IMR-90 (cell line): ENCODE measurements around the gene SEPTIN2. TPM values are rescaled to one million over a fixed set of nuclear protein-coding genes. Genes with fewer than 3 reads are reported as not detected.

Experiments
- ATAC-seq: fragments of 200-7000 bp; cut with Tn5 transposase; 2 replicates; pipeline ENCODE4 v1.9.1; 2020; ENCODE audit warnings: low read depth, mild to moderate bottlenecking, moderate library complexity
- BruUV-seq: library from RNA; stranded (reverse); fragments of 400-500 nt; replicated peaks from 2 replicates; lab custom pipeline; 2021; lab: Mats Ljungman, UMichigan
- CTCF ChIA-PET: fragments of 300-600 bp; formaldehyde crosslinking; extraction: SDS; loops from one replicate; lab custom pipeline; 2021; ENCODE audit warnings: antibody characterized with exemption; lab: Yijun Ruan, JAX
- POLR2A ChIA-PET: fragments of 300-600 bp; sonication (Branson Sonifier 250); formaldehyde crosslinking; loops from one replicate; lab custom pipeline; 2022; ENCODE audit warnings: antibody characterized with exemption; ENCODE audit not compliant: unreplicated experiment; lab: Charles Lee
- DNase-seq: peaks from one replicate; pipeline ENCODE4 v3.0.0; 2013
- H2AFZ ChIP-seq: replicated peaks from 2 replicates; pipeline ENCODE3; 2013; ENCODE audit warnings: low read length, mild to moderate bottlenecking; ENCODE audit not compliant: poor library complexity
- H2AK5ac ChIP-seq: 2 replicates; pipeline ENCODE4 v1.6.1; 2013; ENCODE audit warnings: low read depth, low read length, inconsistent platforms
- H2AK9ac ChIP-seq: replicated peaks from 2 replicates; pipeline ENCODE3; 2013; ENCODE audit warnings: mild to moderate bottlenecking, low read depth, low read length, moderate library complexity; ENCODE audit not compliant: poor library complexity
- H2BK120ac ChIP-seq: 2 replicates; pipeline ENCODE4 v1.6.1; 2013; ENCODE audit warnings: low read depth, low read length, inconsistent platforms
- H2BK15ac ChIP-seq: 3 replicates; pipeline ENCODE4 v1.6.1; 2013; ENCODE audit warnings: low read depth, low read length, inconsistent platforms
- H2BK20ac ChIP-seq: 2 replicates; pipeline ENCODE4 v1.6.1; 2013; ENCODE audit warnings: low read depth, mild to moderate bottlenecking, inconsistent platforms, low read length, moderate library complexity
- H2BK5ac ChIP-seq: 2 replicates; pipeline ENCODE4 v1.6.1; 2013; ENCODE audit warnings: mild to moderate bottlenecking, low read depth, low read length, inconsistent platforms; ENCODE audit not compliant: poor library complexity, severe bottlenecking
- H3K14ac ChIP-seq: replicated peaks from 2 replicates; pipeline ENCODE4 v1.6.1; 2013; ENCODE audit warnings: low read depth, low read length, inconsistent platforms
- H3K18ac ChIP-seq: 2 replicates; pipeline ENCODE4 v1.6.1; 2013; ENCODE audit warnings: low read depth, low read length, control low read depth
- H3K23ac ChIP-seq: 2 replicates; pipeline ENCODE4 v1.6.1; 2013; ENCODE audit warnings: low read depth, low read length, inconsistent platforms
- H3K27ac ChIP-seq: 2 replicates; pipeline ENCODE4 v1.5.1; 2013; ENCODE audit warnings: mild to moderate bottlenecking, control low read depth, low read length; ENCODE audit not compliant: insufficient read depth
- H3K27me3 ChIP-seq: 2 replicates; pipeline ENCODE4 v1.6.1; 2013; ENCODE audit warnings: low read length; ENCODE audit not compliant: control insufficient read depth, insufficient read depth
- H3K36me3 ChIP-seq: 2 replicates; pipeline ENCODE4 v1.6.1; 2013; ENCODE audit warnings: low read length, mixed read lengths; ENCODE audit not compliant: control insufficient read depth, insufficient read depth
- H3K4ac ChIP-seq: 2 replicates; pipeline ENCODE4 v1.6.1; 2013; ENCODE audit warnings: low read depth, low read length, inconsistent platforms
- H3K4me1 ChIP-seq: 2 replicates; pipeline ENCODE4 v1.6.1; 2013; ENCODE audit warnings: low read length, mixed read lengths; ENCODE audit not compliant: control insufficient read depth, insufficient read depth
- H3K4me2 ChIP-seq: 2 replicates; pipeline ENCODE4 v1.6.1; 2013; ENCODE audit warnings: low read depth, mild to moderate bottlenecking, control low read depth, low read length, moderate library complexity
- H3K4me3 ChIP-seq: 2 replicates; pipeline ENCODE4 v1.5.1; 2013; ENCODE audit warnings: low read depth, mild to moderate bottlenecking, control low read depth, low read length, moderate library complexity; ENCODE audit not compliant: insufficient read depth
- H3K56ac ChIP-seq: 2 replicates; pipeline ENCODE4 v1.6.1; 2013; ENCODE audit warnings: low read length, inconsistent platforms; ENCODE audit not compliant: insufficient read depth; ENCODE audit errors: extremely low read depth
- H3K79me1 ChIP-seq, 2 experiments: 2 replicates each; pipeline ENCODE4 v1.6.1; 2013; ENCODE audit warnings: low read length in 2 of 2, inconsistent platforms in 1 of 2, low read depth in 1 of 2
- H3K9ac ChIP-seq: 2 replicates; pipeline ENCODE4 v1.6.1; 2013; ENCODE audit warnings: low read depth, low read length, control low read depth
- H3K9me1 ChIP-seq: 2 replicates; pipeline ENCODE4 v1.6.1; 2013; ENCODE audit warnings: low read length, inconsistent platforms; ENCODE audit not compliant: insufficient read depth
- H3K9me3 ChIP-seq: 2 replicates; pipeline ENCODE4 v1.6.1; 2013; ENCODE audit warnings: low read length; ENCODE audit not compliant: control insufficient read depth, insufficient read depth
- H4K20me1 ChIP-seq: 2 replicates; pipeline ENCODE4 v1.6.1; 2013; ENCODE audit warnings: low read length, inconsistent platforms; ENCODE audit not compliant: insufficient read depth
- H4K5ac ChIP-seq: 2 replicates; pipeline ENCODE4 v1.6.1; 2013; ENCODE audit warnings: mild to moderate bottlenecking, low read depth, low read length, control low read depth
- H4K8ac ChIP-seq, 2 experiments: 2 replicates each; pipeline ENCODE4 v1.6.1; 2013; ENCODE audit warnings: low read depth in 2 of 2, low read length in 2 of 2, control low read depth in 1 of 2, inconsistent platforms in 1 of 2
- H4K91ac ChIP-seq: 2 replicates; pipeline ENCODE4 v1.6.1; 2013; ENCODE audit warnings: low read depth, low read length, inconsistent platforms; ENCODE audit not compliant: insufficient read depth
- BHLHE40 ChIP-seq: fragments of 150-350 bp; IDR thresholded peaks from 2 replicates; pipeline ENCODE4 v1.6.1; 2016; ENCODE audit warnings: mild to moderate bottlenecking, low read depth, low read length
- CEBPB ChIP-seq: IDR thresholded peaks from 2 replicates; pipeline ENCODE4 v1.6.1; 2012; ENCODE audit warnings: low read depth, low read length, improper control_type of control experiment
- CHD1 ChIP-seq: IDR thresholded peaks from 2 replicates; pipeline ENCODE4 v1.6.1; 2012; ENCODE audit warnings: low read depth, low read length, improper control_type of control experiment
- FOS ChIP-seq: fragments of 150-350 bp; IDR thresholded peaks from 2 replicates; pipeline ENCODE4 v1.6.1; 2016; ENCODE audit warnings: low read depth, low read length
- MAFK ChIP-seq: IDR thresholded peaks from 2 replicates; pipeline ENCODE4 v1.6.1; 2012; ENCODE audit warnings: low read depth, low read length, improper control_type of control experiment
- MAZ ChIP-seq: IDR thresholded peaks from 2 replicates; pipeline ENCODE4 v1.6.1; 2012; ENCODE audit warnings: low read depth, mild to moderate bottlenecking, low read length, improper control_type of control experiment, moderate library complexity, borderline replicate concordance
- MXI1 ChIP-seq: IDR thresholded peaks from 2 replicates; pipeline ENCODE4 v1.6.1; 2012; ENCODE audit warnings: low read depth, mild to moderate bottlenecking, low read length, moderate library complexity, borderline replicate concordance
- NFE2L2 ChIP-seq: fragments of 150-350 bp; IDR thresholded peaks from 2 replicates; pipeline ENCODE4 v1.6.1; 2016; ENCODE audit warnings: low read depth, mild to moderate bottlenecking, low read length
- POLR2A ChIP-seq: IDR thresholded peaks from 2 replicates; pipeline ENCODE4 v1.6.1; 2012; ENCODE audit warnings: mild to moderate bottlenecking, low read depth, low read length
- RAD21 ChIP-seq: IDR thresholded peaks from 2 replicates; pipeline ENCODE4 v1.6.1; 2012; ENCODE audit warnings: low read length, improper control_type of control experiment
- RCOR1 ChIP-seq: IDR thresholded peaks from 2 replicates; pipeline ENCODE4 v1.6.1; 2012; ENCODE audit warnings: mild to moderate bottlenecking, low read length, improper control_type of control experiment; ENCODE audit not compliant: insufficient replicate concordance
- RFX5 ChIP-seq: IDR thresholded peaks from 2 replicates; pipeline ENCODE4 v1.8.0; 2012; ENCODE audit warnings: low read depth, mild to moderate bottlenecking, low read length, moderate library complexity
- SMC3 ChIP-seq: fragments of 150-350 bp; IDR thresholded peaks from 2 replicates; pipeline ENCODE4 v1.6.1; 2016; ENCODE audit warnings: low read depth, mild to moderate bottlenecking, antibody characterized with exemption, low read length, moderate library complexity
- USF2 ChIP-seq: fragments of 150-350 bp; IDR thresholded peaks from 2 replicates; pipeline ENCODE4 v1.6.1; 2017; ENCODE audit warnings: mild to moderate bottlenecking, antibody characterized with exemption, low read length, low read depth
- WGBS, 2 experiments: methylation state at CpG; one replicate each; pipeline versions ENCODE4 v1.1.5 to v1.1.7; 2013; ENCODE audit warnings: missing lambda C conversion rate in 2 of 2; ENCODE audit not compliant: insufficient read length in 1 of 2; ENCODE audit errors: extremely low coverage in 2 of 2; 5-methylcytosine and 5-hydroxymethylcytosine counted together
- dilution Hi-C: fragments of 300-500 bp; cut with HindIII; formaldehyde crosslinking; loops from one replicate; pipeline ENCODE4 v1.14.3; 2018; ENCODE audit warnings: low sequenced_read_pairs; ENCODE audit not compliant: unreplicated experiment
- in situ Hi-C: fragments of 300-500 bp; cut with MboI; formaldehyde crosslinking; loops from 3 replicates; pipeline ENCODE4 v1.14.3; 2019; ENCODE audit warnings: low sequenced_read_pairs, inconsistent platforms, mixed read lengths
- intact Hi-C: fragments of 100-400 bp; cut with micrococcal nuclease; formaldehyde crosslinking; loops from 2 replicates; pipeline ENCODE4 v1.10.0; 2022
- polyA plus RNA-seq, 3 experiments: library from polyadenylated mRNA; depleted of rRNA; stranded (reverse); fragments of >200 nt; gene quantifications; 2 replicates each; pipeline ENCODE4 v1.2.3, GENCODE V29; 2012; ENCODE audit warnings: low replicate concordance in 1 of 3
- total RNA-seq: library from RNA; depleted of rRNA; stranded (reverse); fragments of >200 nt; gene quantifications from 2 replicates; pipeline ENCODE4 v1.2.3, GENCODE V29; 2012
- TF ChIP-seq, protein P1 (sequence below): fragments of 150-350 bp; IDR thresholded peaks from 2 replicates; pipeline ENCODE4 v1.6.1; 2016; ENCODE audit warnings: low read depth, mild to moderate bottlenecking, low read length, moderate library complexity, borderline replicate concordance
- TF ChIP-seq, protein P2 (sequence below): conservative IDR thresholded peaks from 2 replicates; pipeline ENCODE4 v1.5.1; 2012; ENCODE audit warnings: mild to moderate bottlenecking, low read depth, low read length, improper control_type of control experiment

Gene SEPTIN2
- total and polyA plus RNA-seq, 2 of the 4 experiments (the other 2 are of a cell fraction) = 420 to 504 TPM

- no peak overlapping the region for H2BK15ac ChIP-seq
- no peak overlapping the region for H4K91ac ChIP-seq
- ATAC-seq = no peak
- H3K56ac ChIP-seq = no peak overlapping the region
- POLR2A ChIA-PET = no interaction called here
- no peaks in the 10 kb centered on the region for H3K9me3 ChIP-seq
- H4K20me1 ChIP-seq = peaks cover 6% of the 10 kb centered on the region; the same call in 1 of the 2 replicates
- no peak overlapping the region for H3K27ac ChIP-seq
- H3K36me3 ChIP-seq = 0 out of 2 replicates have a peak, but pooled peaks cover under 1% of the 10 kb centered on the region
- no peak overlapping the region for H3K18ac ChIP-seq
- in situ Hi-C loops = no loop called here
- peaks cover 4% of the 10 kb centered on the region; the same call in 1 of the 2 replicates for H3K4me1 ChIP-seq
- DNase-seq = no peak
- no peak overlapping the region for H2BK20ac ChIP-seq
- WGBS, 2 experiments = no CpG with 5 or more reads among the region's 2 CpGs
- no peak overlapping the region for H2BK120ac ChIP-seq
- H3K9me1 ChIP-seq = peaks cover 3% of the 10 kb centered on the region; the same call in 1 of the 2 replicates
- no peak overlapping the region for H4K5ac ChIP-seq
- H3K9ac ChIP-seq = no peak overlapping the region
- no TSS peak for BruUV-seq
- TF ChIP-seq, protein P1, sequence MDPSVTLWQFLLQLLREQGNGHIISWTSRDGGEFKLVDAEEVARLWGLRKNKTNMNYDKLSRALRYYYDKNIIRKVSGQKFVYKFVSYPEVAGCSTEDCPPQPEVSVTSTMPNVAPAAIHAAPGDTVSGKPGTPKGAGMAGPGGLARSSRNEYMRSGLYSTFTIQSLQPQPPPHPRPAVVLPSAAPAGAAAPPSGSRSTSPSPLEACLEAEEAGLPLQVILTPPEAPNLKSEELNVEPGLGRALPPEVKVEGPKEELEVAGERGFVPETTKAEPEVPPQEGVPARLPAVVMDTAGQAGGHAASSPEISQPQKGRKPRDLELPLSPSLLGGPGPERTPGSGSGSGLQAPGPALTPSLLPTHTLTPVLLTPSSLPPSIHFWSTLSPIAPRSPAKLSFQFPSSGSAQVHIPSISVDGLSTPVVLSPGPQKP = no peak
- TF ChIP-seq RFX5 (no peak), SMC3 (no peak), POLR2A (no peak), BHLHE40 (no peak), MAZ (no peak), MAFK (no peak), RAD21 (no peak), RCOR1 (no peak), CHD1 (no peak), FOS (no peak), NFE2L2 (no peak), MXI1 (no peak), USF2 (no peak), CEBPB (no peak)
- TF ChIP-seq, protein P2, sequence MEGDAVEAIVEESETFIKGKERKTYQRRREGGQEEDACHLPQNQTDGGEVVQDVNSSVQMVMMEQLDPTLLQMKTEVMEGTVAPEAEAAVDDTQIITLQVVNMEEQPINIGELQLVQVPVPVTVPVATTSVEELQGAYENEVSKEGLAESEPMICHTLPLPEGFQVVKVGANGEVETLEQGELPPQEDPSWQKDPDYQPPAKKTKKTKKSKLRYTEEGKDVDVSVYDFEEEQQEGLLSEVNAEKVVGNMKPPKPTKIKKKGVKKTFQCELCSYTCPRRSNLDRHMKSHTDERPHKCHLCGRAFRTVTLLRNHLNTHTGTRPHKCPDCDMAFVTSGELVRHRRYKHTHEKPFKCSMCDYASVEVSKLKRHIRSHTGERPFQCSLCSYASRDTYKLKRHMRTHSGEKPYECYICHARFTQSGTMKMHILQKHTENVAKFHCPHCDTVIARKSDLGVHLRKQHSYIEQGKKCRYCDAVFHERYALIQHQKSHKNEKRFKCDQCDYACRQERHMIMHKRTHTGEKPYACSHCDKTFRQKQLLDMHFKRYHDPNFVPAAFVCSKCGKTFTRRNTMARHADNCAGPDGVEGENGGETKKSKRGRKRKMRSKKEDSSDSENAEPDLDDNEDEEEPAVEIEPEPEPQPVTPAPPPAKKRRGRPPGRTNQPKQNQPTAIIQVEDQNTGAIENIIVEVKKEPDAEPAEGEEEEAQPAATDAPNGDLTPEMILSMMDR = no peak
- no peaks in the 10 kb centered on the region for H3K27me3 ChIP-seq
- intact Hi-C loops = no loop called here
- H3K23ac ChIP-seq = no peak overlapping the region
- no peak overlapping the region for H3K14ac ChIP-seq
- CTCF ChIA-PET = interaction anchor here (0.6 kb wide), 1 partner anchor 141 kb away, joined by 3 read pairs; no protein-coding TSS in a partner anchor
- H3K4me3 ChIP-seq = no peak overlapping the region
- dilution Hi-C loops = no loop called here
- H3K4me2 ChIP-seq = no peak overlapping the region
- H3K4ac ChIP-seq = no peak overlapping the region
- H2AK9ac ChIP-seq = no peak overlapping the region
- peaks cover 22 to 42% of the 10 kb centered on the region in 2 experiments for H3K79me1 ChIP-seq
- H2AFZ ChIP-seq = no peak overlapping the region
- no peak overlapping the region for H4K8ac ChIP-seq
- no peak overlapping the region for H2AK5ac ChIP-seq
- no peak overlapping the region for H2BK5ac ChIP-seq
Measured at GRCh38 chr2:241389697-241390096, 74.0 kb downstream of the SEPTIN2 start.
